Ishikawa (cell line): ENCODE results near the gene NUCKS1.

Source experiments
- CEBPB ChIP-seq: IDR thresholded peaks from 2 replicates; pipeline ENCODE4 v1.6.1; 2012
- CREB1 ChIP-seq: IDR thresholded peaks from 2 replicates; pipeline ENCODE4 v1.6.1; 2012; ENCODE audit warnings: low read depth
- EGR1 ChIP-seq: IDR thresholded peaks from 2 replicates; pipeline ENCODE4 v1.6.1; 2012
- EP300 ChIP-seq: IDR thresholded peaks from 2 replicates; pipeline ENCODE4 v1.6.1; 2012; ENCODE audit warnings: borderline replicate concordance
- FOXM1 ChIP-seq: IDR thresholded peaks from 2 replicates; pipeline ENCODE4 v1.6.1; 2012; ENCODE audit warnings: low read depth, borderline replicate concordance
- NFIC ChIP-seq: IDR thresholded peaks from 2 replicates; pipeline ENCODE4 v1.6.1; 2012
- RAD21 ChIP-seq: IDR thresholded peaks from 2 replicates; pipeline ENCODE4 v1.6.1; 2012; ENCODE audit warnings: low read depth
- REST ChIP-seq: IDR thresholded peaks from 2 replicates; pipeline ENCODE4 v1.6.1; 2012; ENCODE audit warnings: low read depth, mild to moderate bottlenecking
- TAF1 ChIP-seq: IDR thresholded peaks from 2 replicates; pipeline ENCODE4 v1.6.1; 2012; ENCODE audit warnings: low read depth, mild to moderate bottlenecking
- TCF12 ChIP-seq: IDR thresholded peaks from 2 replicates; pipeline ENCODE4 v1.6.1; 2012; ENCODE audit warnings: low read depth
- TEAD4 ChIP-seq: IDR thresholded peaks from 2 replicates; pipeline ENCODE4 v1.6.1; 2012
- YY1 ChIP-seq: IDR thresholded peaks from 2 replicates; pipeline ENCODE4 v1.6.1; 2012; ENCODE audit warnings: low read depth
- ZBTB7A ChIP-seq: IDR thresholded peaks from 2 replicates; pipeline ENCODE4 v1.6.1; 2012; ENCODE audit warnings: low read depth
- TF ChIP-seq, protein P1 (sequence below): IDR thresholded peaks from 2 replicates; pipeline ENCODE4 v1.6.1; 2012
- TF ChIP-seq, protein P2 (sequence below): IDR thresholded peaks from 2 replicates; pipeline ENCODE4 v1.6.1; 2012

Gene NUCKS1

DNA sequence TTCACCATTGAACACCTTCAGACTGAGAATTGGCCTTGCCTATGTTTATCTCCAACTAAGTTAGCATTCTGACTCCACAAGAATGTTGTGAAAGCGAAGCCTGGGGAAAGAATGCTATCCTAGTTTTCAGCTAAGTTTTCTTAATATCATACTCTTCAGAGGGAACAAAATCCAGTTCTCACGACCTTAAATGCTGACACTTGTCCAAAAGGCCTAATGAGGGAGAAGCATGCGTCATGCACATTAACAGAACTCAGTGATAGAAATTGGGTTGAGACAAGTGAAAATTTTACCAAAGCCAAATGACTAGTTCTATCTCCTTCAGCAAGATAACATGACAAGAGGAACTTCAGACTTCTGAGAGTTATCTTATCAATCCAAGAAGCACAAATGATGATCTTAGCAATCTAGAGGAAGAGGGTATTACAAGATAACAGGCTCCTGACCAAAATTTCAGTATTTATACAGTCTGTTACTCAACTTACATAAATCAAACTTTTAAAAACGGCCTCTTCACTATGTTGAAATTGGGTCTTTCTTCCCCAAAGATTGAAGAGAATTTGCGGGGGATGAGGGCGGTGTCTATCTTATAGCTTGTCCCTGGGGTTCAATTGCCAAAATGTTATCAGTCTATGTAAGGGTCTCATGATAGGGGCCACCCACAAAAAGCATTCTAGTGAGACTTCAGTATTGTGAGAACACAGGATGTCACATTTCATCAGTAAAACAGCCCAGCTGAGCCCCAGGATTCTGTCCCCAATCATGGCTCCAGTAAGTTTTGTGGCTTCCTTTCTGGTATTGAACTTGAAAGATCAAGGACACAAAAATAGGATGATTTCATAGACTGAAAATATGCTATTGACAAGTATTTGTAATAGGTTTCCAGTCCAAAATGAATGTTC is 43.1 kb downstream of the NUCKS1 start:
- TF ChIP-seq, protein P1, sequence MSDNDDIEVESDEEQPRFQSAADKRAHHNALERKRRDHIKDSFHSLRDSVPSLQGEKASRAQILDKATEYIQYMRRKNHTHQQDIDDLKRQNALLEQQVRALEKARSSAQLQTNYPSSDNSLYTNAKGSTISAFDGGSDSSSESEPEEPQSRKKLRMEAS = no peak
- no peak for TF ChIP-seq TCF12
- no peak for TF ChIP-seq CEBPB
- TF ChIP-seq TEAD4 = no peak

GRCh38 chr1:205704903-205705302 is 45.1 kb downstream of the NUCKS1 start:
- TF ChIP-seq TEAD4 (no peak), ZBTB7A (no peak), CEBPB (no peak), FOXM1 (no peak), RAD21 (no peak)

DNA sequence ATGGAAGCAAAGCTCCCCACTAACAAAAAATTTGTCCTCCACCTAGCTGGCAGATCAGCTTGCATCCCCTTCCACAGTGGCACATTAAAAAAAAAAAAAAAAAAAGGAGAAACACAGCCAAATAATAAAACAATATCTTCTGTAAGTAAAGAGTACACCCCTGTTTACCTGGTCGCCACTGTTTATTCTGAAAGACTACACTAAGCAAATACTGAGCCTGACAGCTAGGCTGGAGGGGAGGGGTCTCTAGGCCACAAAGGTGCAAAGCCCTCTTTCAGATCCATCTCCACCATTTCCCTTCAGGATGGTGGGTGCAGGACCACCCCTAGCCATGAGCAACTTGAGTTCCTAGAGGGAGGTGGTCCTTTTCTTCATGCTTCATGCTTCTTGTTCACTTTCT is 46.9 kb downstream of the NUCKS1 start:
- TF ChIP-seq FOXM1 (no peak), TCF12 (no peak), TEAD4 (no peak), RAD21 (no peak)
- TF ChIP-seq, protein P1 = no peak

- TF ChIP-seq TCF12 (no peak), ZBTB7A (no peak), CEBPB (no peak), RAD21 (no peak), REST (no peak), EGR1 (no peak), YY1 (no peak), CREB1 (no peak), TAF1 (no peak), NFIC (no peak), EP300 (no peak), TEAD4 (no peak), FOXM1 (no peak)
- TF ChIP-seq, protein P2, sequence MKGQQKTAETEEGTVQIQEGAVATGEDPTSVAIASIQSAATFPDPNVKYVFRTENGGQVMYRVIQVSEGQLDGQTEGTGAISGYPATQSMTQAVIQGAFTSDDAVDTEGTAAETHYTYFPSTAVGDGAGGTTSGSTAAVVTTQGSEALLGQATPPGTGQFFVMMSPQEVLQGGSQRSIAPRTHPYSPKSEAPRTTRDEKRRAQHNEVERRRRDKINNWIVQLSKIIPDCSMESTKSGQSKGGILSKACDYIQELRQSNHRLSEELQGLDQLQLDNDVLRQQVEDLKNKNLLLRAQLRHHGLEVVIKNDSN = no peak
- TF ChIP-seq, protein P1 = no peak
Measured at GRCh38 chr1:205701891-205702290, 48.1 kb downstream of the NUCKS1 start.

- TF ChIP-seq NFIC (no peak), REST (no peak), FOXM1 (no peak), EGR1 (no peak), RAD21 (no peak), TEAD4 (no peak), EP300 (no peak)
Measured at GRCh38 chr1:205701420-205701819, 48.6 kb downstream of the NUCKS1 start.

GRCh38 chr1:205700865-205701401 is 49.0 kb downstream of the NUCKS1 start:
- TF ChIP-seq CREB1 = no peak
- no peak for TF ChIP-seq EGR1
- no peak for TF ChIP-seq TEAD4
- no peak for TF ChIP-seq REST
- no peak for TF ChIP-seq EP300
- no peak for TF ChIP-seq FOXM1
- TF ChIP-seq YY1 = no peak
- no peak for TF ChIP-seq TAF1
- TF ChIP-seq ZBTB7A = no peak
- TF ChIP-seq TCF12 = no peak
- no peak for TF ChIP-seq NFIC
- TF ChIP-seq, protein P2 = no peak
- no peak for TF ChIP-seq RAD21
- TF ChIP-seq CEBPB = no peak
- TF ChIP-seq, protein P1 = no peak
